Inflammatory macrophage treated with lipopolysaccharide for 4 hours (primary cell): Measurements from ENCODE around the gene ZCCHC2.

Source experiments
- DNase-seq: peaks from one replicate; pipeline ENCODE4 v3.0.0-alpha.2; 2020

The ZCCHC2 gene

DNA sequence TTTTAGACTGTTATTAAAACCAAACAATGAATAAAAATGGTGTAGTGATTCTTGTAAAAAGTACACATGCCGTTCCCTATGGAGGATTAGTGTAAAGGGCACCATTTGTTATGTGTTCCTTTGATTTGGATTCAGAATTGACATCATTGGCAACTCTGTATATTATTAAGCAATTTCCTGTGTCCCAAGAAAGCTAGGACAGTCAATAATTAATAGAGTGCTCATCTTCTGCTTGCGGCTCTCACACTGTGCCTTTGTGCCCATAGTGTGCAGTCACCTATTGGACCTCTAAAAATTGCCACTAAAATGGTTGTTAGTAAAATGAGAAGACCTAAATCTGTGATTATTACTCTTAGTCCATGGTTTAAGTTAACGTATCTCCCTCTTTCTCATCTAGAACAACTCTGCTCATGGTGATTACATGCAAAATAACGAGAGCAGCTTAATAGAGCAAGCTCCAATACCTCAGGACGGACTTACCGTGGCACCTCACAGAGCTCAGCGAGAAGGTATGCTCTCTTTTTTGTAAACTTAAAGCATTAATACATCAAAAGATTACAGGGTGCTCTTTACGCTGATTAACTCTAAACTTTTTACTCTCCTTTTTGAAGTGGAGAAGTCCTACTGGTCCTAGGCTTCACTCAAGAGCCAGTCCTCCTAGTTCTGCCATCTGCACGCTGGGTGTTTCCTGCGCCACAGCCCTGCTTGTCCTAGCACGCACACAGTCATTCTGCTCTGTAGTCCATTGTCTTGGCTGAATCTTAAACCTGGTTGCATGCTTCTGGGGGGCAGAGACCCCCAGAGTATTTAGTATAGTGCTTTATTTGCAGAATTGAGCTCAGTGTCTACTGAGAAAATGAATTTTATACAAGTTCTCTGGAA lies 16.7 kb downstream of the ZCCHC2 start:
- no peak for DNase-seq

DNA sequence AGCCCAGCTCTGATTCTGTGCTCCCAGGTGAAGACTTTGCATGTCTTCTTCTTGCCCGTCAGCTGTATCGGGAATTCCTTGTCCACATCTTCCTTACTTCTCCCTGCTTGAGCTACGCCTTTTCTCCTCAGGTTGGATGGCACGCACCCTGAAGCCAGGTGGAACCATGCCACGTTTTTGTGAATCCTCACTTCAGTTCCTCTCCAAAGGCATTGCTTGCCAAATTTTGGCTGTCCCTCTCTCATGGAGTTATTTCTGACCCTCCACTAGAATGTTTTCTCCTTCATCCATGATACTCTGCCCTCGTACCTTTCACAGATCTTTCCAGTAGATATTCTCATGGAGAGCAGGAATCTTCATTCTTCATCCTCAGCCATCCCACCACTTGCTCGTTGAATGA lies 20.2 kb downstream of the ZCCHC2 start:
- DNase-seq, result no peak

DNA sequence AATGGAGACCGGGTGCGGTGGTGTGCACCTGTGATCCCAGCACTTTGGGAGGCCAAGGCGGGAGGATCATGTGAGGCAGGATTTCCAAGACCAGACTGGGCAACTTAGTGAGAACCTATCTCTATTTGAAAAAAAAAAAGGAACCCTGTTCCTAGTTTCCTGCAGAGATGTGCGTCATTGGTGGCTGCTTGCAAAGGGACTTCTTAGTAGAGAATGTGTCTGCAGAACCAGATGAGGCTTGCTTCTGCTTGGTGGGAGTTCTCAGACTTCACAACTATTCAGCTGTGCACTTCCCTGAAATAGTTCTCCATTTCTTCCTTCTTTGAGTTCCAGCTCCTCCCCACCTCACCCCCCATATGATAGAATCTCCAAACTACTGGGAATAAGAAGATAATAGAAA lies 22.3 kb downstream of the ZCCHC2 start:
- DNase-seq, result peak; percentile 85

DNA sequence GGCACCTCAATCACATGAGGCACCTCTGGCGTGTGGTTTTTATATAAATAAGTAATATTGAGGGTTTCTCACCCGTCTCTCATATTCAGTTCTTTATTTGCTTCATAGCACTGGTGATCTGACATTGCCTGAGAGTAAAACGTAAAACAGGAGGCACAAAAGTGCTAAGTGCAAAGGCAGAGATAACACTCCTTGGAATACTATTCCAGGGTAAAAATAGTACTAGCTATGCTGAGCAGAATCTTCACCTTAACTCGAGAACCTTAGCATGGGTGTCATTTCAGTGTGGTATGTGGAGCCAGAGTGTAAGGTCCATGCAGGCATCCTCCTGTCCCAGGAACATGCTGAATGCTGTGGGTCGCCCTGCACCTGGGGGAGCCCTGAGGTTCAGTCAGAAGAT lies 26.9 kb downstream of the ZCCHC2 start:
- no peak for DNase-seq

GRCh38 chr18:62550746-62551145 lies 27.9 kb downstream of the ZCCHC2 start:
- DNase-seq, result no peak

- DNase-seq, result no peak
These were observed 29.2 kb downstream of the ZCCHC2 start for GRCh38 chr18:62551972-62552513.

GRCh38 chr18:62554061-62554815 lies 31.4 kb downstream of the ZCCHC2 start:
- DNase-seq, result peak; percentile 78

GRCh38 chr18:62555135-62555534 lies 32.3 kb downstream of the ZCCHC2 start:
- DNase-seq, result peak; percentile 75

- no peak for DNase-seq
These were observed 33.6 kb downstream of the ZCCHC2 start for GRCh38 chr18:62556397-62556796.

- no peak for DNase-seq
These were observed 35.3 kb downstream of the ZCCHC2 start for GRCh38 chr18:62558015-62558663.

DNA sequence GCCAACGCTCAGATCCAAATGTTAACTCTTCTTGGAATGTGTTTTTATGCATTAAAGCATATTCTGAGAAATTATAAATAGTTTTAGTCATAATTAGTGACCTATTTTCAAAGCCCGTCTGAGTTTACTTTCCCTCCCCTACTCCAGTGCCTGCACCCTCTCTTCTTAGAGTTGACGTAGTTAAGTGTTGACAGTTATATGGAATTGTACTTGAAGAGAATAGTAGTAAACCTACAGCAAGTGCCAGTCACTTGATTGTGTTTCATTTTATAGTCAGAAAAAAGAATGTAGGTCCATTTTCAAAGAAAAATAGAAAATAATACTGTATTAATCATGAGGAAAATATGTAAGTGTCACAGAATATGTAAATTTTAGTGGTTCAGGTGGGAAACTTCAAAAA lies 41.2 kb downstream of the ZCCHC2 start:
- no peak for DNase-seq

DNA sequence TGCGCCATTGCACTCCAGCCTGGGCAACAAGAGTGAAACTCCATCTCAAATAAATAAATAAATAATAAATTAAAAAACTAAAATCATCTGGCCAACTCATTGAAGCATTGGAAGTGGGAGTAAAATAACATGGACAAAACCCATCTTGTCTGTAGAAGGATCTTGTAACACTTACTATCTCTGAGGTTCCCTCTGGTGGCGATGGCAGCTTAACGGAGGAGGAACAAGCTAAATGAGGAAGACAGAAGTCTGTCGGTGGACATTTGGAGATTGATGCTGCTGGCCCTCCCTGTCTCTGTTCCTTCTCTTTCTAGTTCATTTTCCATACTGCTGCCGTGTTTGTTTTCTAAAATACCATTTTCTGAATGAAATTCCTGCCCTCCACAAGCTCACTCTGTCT lies 43.4 kb downstream of the ZCCHC2 start:
- DNase-seq, result peak; percentile 75

- DNase-seq, result no peak
These were observed 44.0 kb downstream of the ZCCHC2 start for GRCh38 chr18:62566818-62567217.

- no peak for DNase-seq
These were observed 46.3 kb downstream of the ZCCHC2 start for GRCh38 chr18:62569081-62569655.

GRCh38 chr18:62571037-62571436 lies 48.2 kb downstream of the ZCCHC2 start:
- DNase-seq, result no peak

- DNase-seq, result no peak
These were observed 48.8 kb downstream of the ZCCHC2 start for GRCh38 chr18:62571648-62572047.

DNA sequence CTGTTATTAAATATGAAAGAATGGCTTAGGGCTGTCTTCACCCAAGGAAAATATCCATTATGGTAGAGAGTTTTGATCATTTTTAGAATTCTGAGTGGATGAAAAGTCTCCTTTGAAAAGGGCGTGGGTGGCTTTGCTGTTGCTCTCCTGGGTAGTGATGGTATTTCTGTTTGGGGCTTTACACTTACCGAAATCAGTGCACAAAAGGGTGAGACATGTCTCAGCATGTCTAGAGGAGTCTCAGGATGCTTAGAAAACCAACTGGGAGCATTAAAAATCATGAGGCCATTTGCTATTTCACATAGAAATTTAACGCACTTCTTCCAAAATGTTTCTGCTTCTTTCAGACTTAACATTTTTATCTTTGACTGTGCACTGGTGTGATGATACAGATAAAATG lies 49.6 kb downstream of the ZCCHC2 start:
- DNase-seq, result no peak

GRCh38 chr18:62574776-62575175 lies 52.0 kb downstream of the ZCCHC2 start:
- no peak for DNase-seq

- DNase-seq, result no peak
These were observed 53.4 kb downstream of the ZCCHC2 start for GRCh38 chr18:62576271-62576670.

- DNase-seq, result peak; percentile 78
These were observed 54.2 kb downstream of the ZCCHC2 start for GRCh38 chr18:62576845-62577512.

DNA sequence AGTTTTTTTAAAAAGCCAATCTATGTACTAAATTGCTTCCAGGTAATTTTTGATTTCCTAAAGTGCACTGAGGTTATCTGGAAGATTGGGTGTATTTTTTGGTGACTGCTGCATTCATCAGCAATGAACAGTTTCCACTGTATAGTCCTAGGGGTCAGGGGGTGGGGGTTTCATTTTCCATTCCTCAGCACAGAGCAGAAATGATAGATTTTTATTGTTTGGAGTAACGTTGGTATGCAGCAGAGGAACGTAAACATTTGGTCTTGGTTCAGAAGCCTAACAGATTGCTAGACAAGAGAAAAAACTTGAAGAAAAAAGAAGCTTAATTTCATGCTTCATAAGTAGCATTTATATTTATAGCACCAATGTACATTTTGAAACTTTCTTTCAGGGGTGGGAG lies 54.9 kb downstream of the ZCCHC2 start:
- no peak for DNase-seq

DNA sequence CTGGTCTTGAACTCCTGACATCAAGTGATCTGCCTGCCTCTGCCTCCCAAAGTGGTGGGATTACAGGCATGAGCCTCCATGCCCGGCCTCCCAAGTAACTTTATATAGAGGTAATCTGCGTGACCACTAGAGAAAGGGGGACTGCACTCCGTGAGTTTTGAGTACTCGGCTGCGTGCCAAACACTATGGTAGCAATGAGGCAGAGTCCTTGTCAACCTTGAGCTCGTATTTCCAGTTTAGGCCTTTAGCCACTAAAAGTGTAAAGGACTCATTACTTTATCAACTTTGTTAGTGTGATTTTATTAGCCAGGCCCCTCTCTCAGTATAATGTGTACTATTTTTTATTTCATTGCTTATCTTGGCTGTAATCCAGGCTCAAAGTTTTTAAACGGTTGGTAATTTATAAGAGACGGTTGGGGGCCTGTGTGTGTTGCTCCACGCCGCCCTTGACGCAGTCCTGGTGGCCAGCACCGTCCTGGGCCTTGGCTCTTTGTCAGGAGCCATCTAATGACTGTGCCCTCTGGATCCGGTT lies 56.2 kb downstream of the ZCCHC2 start:
- DNase-seq, result no peak
